Measurements from ENCODE around the gene ZSWIM5.
A peak's percentile ranks its signal among the peaks of the same experiment; 100 is the strongest.
"Not testable (repeated sequence)": the region's sequence is repeated elsewhere in the genome, so short reads cannot be mapped to it uniquely, and the experiment has no call there.

ZSWIM5 gene

GRCh38 chr1:45141247-45142003 is 65.0 kb downstream of the ZSWIM5 start:
- no peak for DNase-seq (ENCODE audit: low spot score)

GRCh38 chr1:45136984-45137383 is 69.4 kb downstream of the ZSWIM5 start:
- no peak for DNase-seq (ENCODE audit: low spot score)

GRCh38 chr1:45135316-45135715 is 71.1 kb downstream of the ZSWIM5 start:
- no peak for DNase-seq (ENCODE audit: low spot score)

GRCh38 chr1:45134461-45134873 is 71.9 kb downstream of the ZSWIM5 start:
- no peak for DNase-seq (ENCODE audit: low spot score)

- DNase-seq (ENCODE audit: low spot score) = not testable (repeated sequence)
These were observed 73.7 kb downstream of the ZSWIM5 start for GRCh38 chr1:45132719-45133118.

GRCh38 chr1:45123358-45123757 is 83.0 kb downstream of the ZSWIM5 start:
- no peak for DNase-seq (ENCODE audit: low spot score)

GRCh38 chr1:45122724-45123123 is 83.7 kb downstream of the ZSWIM5 start:
- peak; percentile 6 for DNase-seq (ENCODE audit: low spot score)

GRCh38 chr1:45117766-45118165 is 88.6 kb downstream of the ZSWIM5 start:
- no peak for DNase-seq (ENCODE audit: low spot score)

- no peak for DNase-seq (ENCODE audit: low spot score)
These were observed 89.6 kb downstream of the ZSWIM5 start for GRCh38 chr1:45116820-45117219.

- DNase-seq (ENCODE audit: low spot score) = no peak
These were observed 90.1 kb downstream of the ZSWIM5 start for GRCh38 chr1:45116340-45116739.

- DNase-seq (ENCODE audit: low spot score) = not testable (repeated sequence)
These were observed 91.2 kb downstream of the ZSWIM5 start for GRCh38 chr1:45115198-45115597.

- no peak for DNase-seq (ENCODE audit: low spot score)
These were observed 93.7 kb downstream of the ZSWIM5 start for GRCh38 chr1:45112661-45113060.

GRCh38 chr1:45111239-45111638 is 95.2 kb downstream of the ZSWIM5 start:
- no peak for DNase-seq (ENCODE audit: low spot score)

- no peak for DNase-seq (ENCODE audit: low spot score)
These were observed 98.6 kb downstream of the ZSWIM5 start for GRCh38 chr1:45107782-45108181.

GRCh38 chr1:45106864-45107263 is 99.5 kb downstream of the ZSWIM5 start:
- not testable (repeated sequence) for DNase-seq (ENCODE audit: low spot score)

GRCh38 chr1:45106156-45106545 is 100.3 kb downstream of the ZSWIM5 start:
- not testable (repeated sequence) for DNase-seq (ENCODE audit: low spot score)

- not testable (repeated sequence) for DNase-seq (ENCODE audit: low spot score)
These were observed 100.8 kb downstream of the ZSWIM5 start for GRCh38 chr1:45105486-45106155.

- no peak for DNase-seq (ENCODE audit: low spot score)
These were observed 102.9 kb downstream of the ZSWIM5 start for GRCh38 chr1:45103534-45103933.

GRCh38 chr1:45101947-45102346 is 104.5 kb downstream of the ZSWIM5 start:
- DNase-seq (ENCODE audit: low spot score) = no peak

- not testable (repeated sequence) for DNase-seq (ENCODE audit: low spot score)
These were observed 104.9 kb downstream of the ZSWIM5 start for GRCh38 chr1:45101528-45101927.

- no peak for DNase-seq (ENCODE audit: low spot score)
These were observed 108.5 kb downstream of the ZSWIM5 start for GRCh38 chr1:45097944-45098343.

- no peak for DNase-seq (ENCODE audit: low spot score)
These were observed 109.3 kb downstream of the ZSWIM5 start for GRCh38 chr1:45097079-45097478.

- no peak for DNase-seq (ENCODE audit: low spot score)
These were observed 111.0 kb downstream of the ZSWIM5 start for GRCh38 chr1:45095450-45095849.

- not testable (repeated sequence) for DNase-seq (ENCODE audit: low spot score)
These were observed 112.0 kb downstream of the ZSWIM5 start for GRCh38 chr1:45094371-45094770.
